ENCODE data around the gene NAT9. TPM values are rescaled to one million over a fixed set of nuclear protein-coding genes. Genes with fewer than 3 reads are reported as not detected.

The NAT9 gene
- total RNA-seq, 1 donor from 2014 or later, result 43.7 TPM

- DNase-seq (ENCODE audit: low spot score), result no peak
Measured at GRCh38 chr17:74805591-74805991, 29.4 kb upstream of the NAT9 start.

- no peak for DNase-seq (ENCODE audit: low spot score)
Measured at GRCh38 chr17:74804683-74805082, 28.5 kb upstream of the NAT9 start.

DNA sequence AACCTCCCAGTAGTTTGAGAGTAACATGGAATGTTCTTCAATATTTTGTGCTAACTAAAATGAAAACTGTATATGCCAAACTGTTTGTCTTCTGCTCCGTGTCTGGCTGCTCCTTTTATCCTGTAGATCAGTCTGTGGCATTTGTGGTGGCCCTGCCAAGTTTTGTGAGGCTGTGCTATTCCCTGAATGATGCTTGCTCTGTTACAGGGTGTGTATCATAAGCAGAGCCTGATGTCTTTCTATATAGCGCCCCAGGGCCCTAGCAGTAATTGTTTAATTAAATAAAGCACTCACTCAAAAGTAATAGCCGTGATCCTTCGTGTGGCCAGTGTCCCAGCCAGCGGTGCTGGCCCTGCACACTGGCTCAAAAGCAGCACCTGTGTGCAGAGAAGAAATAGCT is 27.8 kb upstream of the NAT9 start:
- DNase-seq (ENCODE audit: low spot score), result no peak

DNA sequence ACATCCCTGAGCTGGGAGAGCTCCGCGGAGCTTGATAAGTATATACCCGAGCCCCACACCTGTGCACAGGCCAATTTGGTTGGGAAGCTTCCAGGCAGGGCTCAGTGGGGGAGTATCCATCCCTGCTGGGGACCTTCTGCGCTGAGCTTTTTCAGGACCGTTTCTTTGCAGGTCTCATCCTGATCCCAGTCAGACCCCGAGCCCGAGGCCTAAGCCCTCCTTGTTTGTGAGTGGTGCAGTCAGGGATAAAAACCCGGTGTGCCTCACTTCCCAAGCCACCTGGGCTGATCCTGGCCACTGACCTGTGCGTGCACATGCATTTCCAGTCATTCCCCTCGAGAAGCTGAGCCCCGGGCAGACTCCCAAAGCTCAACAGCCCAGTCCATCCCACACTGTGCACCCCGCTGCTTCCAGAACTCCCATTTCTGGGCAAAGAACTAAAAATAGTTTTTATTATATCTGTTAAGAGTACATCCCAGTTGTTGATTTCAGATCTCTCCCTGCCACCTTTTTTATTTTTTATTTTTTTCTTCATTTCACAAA is 27.3 kb upstream of the NAT9 start:
- DNase-seq (ENCODE audit: low spot score), result no peak

- no peak for DNase-seq (ENCODE audit: low spot score)
Measured at GRCh38 chr17:74801896-74802295, 25.8 kb upstream of the NAT9 start.

GRCh38 chr17:74800531-74800930 is 24.4 kb upstream of the NAT9 start:
- no peak for DNase-seq (ENCODE audit: low spot score)

DNA sequence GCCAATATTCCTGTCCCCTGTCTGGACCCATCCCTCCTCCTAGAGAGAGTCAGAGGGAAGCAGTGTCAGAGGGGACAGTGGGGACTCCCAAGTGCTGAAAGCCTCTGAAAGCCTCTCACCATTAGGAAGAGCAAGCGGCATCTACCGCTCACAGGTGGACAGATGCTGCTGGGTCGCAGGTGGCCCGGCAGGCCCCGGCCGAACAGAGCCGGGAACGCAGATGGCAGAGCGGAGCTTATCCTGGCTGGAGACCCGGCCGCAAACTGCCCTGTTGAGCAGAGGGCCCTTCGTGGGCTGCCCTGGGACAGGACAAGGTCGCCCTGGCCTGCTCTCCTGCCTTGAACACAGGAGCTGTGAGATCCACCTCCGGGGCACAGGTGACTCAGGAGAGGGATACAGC is 23.0 kb upstream of the NAT9 start:
- DNase-seq (ENCODE audit: low spot score), result no peak

GRCh38 chr17:74798239-74798707 is 22.1 kb upstream of the NAT9 start:
- no peak for DNase-seq (ENCODE audit: low spot score)

DNA sequence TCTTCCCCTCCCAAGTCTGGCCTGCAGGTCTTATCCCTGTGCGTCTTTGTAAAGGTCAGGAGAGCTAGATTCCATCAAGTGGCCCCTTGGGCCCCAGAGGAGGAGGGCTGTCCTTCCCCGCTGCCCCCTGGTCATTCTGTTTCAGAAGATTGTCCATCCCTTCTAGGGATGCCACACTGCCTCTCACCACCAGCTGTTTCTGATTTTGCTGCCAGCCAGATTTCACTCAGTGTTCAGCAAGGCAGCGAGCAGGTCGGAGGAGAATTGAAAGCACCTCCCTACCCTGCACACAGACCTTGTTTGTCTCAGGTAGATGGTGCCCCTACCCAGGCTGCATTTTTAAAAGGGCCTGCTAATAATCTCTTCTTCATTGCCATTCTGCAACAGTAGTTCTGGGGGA is 21.7 kb upstream of the NAT9 start:
- DNase-seq (ENCODE audit: low spot score), result no peak

DNA sequence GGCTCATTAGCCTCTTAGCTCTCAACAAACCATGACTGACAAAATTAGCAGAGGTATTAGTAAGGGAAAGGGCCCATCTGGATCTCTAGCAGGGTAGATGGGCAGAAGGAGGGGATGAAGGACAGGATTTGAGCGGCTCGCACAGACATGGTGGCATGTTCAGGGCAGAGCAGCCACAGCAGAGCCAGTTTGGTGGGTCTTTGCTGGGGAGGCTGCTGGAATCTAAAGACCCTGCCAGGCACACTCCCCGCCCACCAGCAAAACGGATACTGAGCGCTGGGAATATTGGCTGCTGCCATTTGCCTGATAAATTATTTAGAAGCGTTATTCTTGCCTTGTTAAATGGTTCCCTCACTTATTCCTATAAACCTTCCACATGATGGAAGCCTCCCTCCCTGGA is 20.7 kb upstream of the NAT9 start:
- DNase-seq (ENCODE audit: low spot score), result no peak

DNA sequence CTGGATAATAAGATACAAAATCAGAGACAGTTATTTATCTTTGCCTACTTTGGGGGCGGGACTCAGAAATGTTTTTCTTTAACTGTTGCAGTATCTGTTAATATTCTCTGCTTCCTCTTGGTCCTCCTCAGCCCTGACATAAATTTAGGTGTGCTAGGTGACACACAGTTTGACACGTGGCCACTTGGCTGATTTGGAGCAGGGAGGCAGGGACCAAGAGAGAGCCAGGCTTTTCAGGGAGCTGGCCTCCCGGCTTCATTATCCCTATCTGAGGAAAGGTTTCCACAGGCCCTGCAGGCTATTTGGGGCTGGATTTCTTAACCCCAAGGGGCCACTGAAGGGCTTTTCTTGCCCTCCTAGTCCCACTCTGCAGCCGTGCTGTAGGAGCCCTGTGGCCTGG is 20.1 kb upstream of the NAT9 start:
- no peak for DNase-seq (ENCODE audit: low spot score)

GRCh38 chr17:74795327-74796020 is 19.3 kb upstream of the NAT9 start:
- no peak for DNase-seq (ENCODE audit: low spot score)

DNA sequence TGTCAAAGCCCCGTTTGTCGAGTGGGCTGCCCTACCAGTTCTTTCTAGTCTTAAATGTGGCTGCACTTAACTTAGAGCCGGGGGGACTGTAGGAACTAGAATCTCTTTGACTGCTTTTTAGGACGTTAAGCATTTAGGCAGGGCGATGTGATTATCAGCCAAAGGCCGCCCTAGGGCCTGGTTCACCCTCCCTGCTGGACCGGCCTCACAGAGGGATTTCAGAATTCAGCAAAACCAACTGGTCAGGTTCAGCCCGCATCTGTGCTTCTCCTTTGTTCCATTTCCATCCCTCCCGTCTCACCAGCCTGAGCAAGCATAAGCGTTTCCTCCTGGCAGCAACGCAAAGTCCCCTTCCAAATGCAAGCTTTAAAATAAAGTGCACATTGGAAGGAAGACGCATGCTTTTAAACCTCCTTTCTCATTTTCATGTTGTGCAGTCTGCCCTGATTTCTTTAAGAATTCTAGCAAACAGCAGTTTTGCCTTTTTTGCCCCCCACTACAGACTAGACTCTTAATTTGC is 16.5 kb upstream of the NAT9 start:
- DNase-seq (ENCODE audit: low spot score), result no peak

DNA sequence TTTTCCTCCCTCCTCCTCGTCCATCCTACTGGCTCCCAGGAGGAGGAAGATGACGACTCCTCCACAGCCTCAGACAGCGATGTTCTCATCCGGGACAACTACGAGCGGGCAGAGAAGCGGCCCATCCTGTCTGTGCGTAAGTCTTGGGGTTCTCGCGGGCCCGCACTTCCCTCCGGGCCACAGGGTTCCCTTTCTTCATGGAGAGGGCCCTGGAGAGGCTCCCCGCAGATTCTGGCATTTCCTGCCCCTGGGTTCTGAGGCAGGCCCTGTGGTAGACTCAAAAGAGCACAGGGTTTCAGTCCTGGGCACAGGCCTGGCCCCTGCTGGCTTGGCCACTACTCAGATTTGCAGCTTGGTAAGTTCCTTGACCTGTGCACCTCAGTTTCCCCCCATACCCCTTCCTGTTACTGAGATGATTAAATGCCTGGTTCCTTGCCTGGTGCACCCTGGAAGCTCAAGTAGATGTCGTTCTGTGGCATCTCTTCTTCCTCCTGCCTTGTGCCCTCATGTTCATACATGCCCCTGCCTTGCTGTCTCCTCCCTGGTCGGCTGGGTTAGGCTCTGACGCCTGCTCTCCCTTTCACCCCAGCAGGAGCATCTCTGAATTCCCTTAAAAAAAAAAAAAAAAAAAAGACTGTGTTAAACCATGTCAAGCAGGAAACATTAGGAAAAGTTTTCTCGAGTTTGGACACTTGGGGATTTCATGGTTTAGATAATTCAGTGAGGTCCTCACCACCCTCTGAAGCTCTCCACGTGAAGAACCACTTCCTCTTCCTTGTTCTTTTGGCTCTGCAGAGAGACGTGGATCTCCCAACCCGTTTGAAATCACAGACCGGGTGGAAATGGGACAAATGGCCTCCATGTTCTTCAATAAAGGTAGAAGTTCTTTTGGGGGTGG is 14.3 kb upstream of the NAT9 start:
- DNase-seq (ENCODE audit: low spot score), result no peak

DNA sequence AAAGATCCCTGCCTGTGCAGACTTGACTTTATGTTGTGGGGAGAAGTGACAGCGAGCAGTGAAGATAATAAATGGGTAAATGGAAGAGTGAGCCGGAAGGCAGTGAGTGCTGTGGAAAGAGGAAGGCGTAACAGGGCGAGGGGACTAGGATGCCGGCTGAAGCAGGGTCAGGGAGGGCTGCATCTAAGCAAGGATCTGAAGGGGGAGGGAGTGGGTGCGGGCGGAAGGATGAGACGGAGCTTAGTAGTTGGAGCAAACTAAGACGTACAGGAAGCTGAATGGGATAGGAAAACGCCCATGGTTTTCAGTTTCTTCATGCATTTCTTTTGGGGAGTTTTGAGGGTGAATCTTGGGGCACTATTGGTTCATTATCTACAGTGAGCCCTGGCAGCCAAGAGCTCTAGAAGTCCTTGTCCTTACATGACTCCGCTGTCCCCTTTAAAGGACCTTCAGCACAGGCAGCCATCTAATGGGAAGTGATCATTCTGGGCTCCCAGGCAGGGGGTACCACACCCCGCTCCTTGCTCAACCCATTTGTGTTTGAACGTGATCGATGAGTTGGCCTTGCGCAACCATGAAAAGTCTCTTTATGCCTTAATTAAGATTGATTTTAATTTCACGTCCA is 10.4 kb upstream of the NAT9 start:
- peak; percentile 37 for DNase-seq (ENCODE audit: low spot score)

DNA sequence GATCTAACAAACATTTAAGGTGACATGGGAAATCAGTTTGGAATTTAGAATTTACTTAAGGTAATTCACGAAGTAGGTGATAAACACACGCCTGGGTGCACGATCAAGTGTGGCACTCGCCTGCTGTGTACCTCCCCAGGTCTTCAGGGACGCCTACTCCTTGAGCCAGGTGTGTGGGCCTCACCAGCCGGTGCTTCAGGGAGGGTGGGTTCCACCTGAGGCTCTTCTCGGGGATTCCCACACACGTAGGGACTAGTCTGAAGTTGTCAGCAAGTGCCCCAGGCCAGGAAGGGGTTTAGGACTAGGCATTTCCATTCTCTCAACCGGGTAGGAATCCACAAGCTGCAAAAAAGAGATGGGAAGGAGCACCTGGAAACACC is 9.8 kb upstream of the NAT9 start:
- DNase-seq (ENCODE audit: low spot score), result no peak

GRCh38 chr17:74785096-74785980 is 9.2 kb upstream of the NAT9 start:
- no peak for DNase-seq (ENCODE audit: low spot score)

DNA sequence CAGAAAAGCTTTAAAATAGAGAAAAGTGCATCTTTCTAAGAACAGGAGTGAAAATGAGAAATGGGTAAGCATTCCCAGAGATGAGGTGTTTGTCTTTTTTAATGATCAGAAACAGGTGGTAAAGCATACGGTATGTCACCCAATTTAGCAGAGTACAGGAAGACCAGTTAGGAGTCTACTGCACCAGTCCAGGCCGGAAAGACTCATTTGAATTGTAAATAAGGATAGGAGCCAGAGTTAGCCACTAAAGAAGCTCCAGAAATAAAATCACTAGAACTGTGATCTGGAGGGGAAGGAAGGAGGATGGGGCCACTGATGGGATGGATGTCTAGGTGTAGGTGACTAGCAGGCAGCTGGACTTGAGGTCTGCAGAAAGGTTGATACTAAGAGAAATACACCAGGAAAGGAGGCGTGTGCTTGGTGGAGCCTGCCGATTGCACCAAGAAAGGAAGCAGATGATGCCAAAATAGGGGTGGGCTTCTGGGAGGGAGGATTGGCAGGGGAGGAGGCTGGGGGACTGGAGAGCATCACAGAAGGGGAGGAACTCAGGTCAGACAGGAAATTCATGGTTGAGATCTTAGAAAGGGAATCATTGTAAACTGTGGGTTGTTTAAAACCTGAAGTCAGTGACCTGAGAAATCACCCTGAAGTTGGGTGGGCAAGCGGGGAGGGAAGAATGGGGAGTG is 8.1 kb upstream of the NAT9 start:
- DNase-seq (ENCODE audit: low spot score), result no peak

DNA sequence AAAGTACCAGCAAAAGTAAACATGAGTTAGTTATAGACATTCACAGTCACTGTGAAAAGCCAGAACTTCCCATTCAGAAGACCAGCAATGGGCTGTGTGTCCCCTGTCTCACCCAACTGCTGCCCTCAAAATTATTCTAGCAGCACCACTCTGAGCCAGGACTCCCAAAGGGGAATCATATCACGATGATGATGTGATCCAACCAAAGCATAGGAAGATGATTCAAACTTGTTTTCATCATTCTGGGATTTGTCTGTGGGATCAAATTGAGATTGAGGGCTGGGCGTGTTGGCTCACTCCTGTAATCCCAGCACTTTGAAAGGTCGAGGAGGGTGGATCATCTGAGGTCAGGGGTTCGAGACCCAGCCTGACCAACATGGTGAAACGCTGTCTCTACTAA is 6.4 kb upstream of the NAT9 start:
- DNase-seq (ENCODE audit: low spot score), result no peak

GRCh38 chr17:74780443-74781238 is 4.5 kb upstream of the NAT9 start:
- DNase-seq (ENCODE audit: low spot score), result peak; percentile 34
